ENCODE measurements around the gene DAB2IP. TPM values are rescaled to one million over a fixed set of nuclear protein-coding genes. Genes with fewer than 3 reads are reported as not detected.

Gene DAB2IP
- polyA plus RNA-seq, 1 experiment: 20.4 TPM

GRCh38 chr9:121631978-121632418 lies 19.4 kb upstream of the DAB2IP start:
- Histone ChIP-seq H3K9me3 (ENCODE audit: control insufficient read depth, insufficient read depth, low read length) (no peaks in the 10 kb centered on the region), H3K27ac (ENCODE audit: low read depth, low read length) (no peak overlapping the region), H3K27me3 (ENCODE audit: control insufficient read depth, insufficient read depth, low read length) (no peaks in the 10 kb centered on the region), H3K4me3 (ENCODE audit: low read depth, low read length) (no peak overlapping the region)
- TF ChIP-seq CTCF (IDR thresholded peaks at IDR 0.05; ENCODE audit: low read depth, low read length): no peak
- ChIA-PET POLR2A (interaction anchor here (0.6 kb wide), 1 partner anchor 28 kb away, joined by 3 read pairs; no protein-coding TSS in a partner anchor), CTCF (interaction anchor here (0.6 to 1.3 kb wide), 6 partner anchors 8 to 830 kb away, joined by 3 to 7 read pairs (median 3); no protein-coding TSS in a partner anchor)
- no peak for DNase-seq (ENCODE audit: low read depth, low spot score)

GRCh38 chr9:121633119-121633714 lies 18.2 kb upstream of the DAB2IP start:
- CTCF ChIA-PET: interaction anchor here (1.0 to 1.3 kb wide), 2 partner anchors 9 to 88 kb away, joined by 3 read pairs; no protein-coding TSS in a partner anchor
- no peaks in the 10 kb centered on the region for H3K27me3 ChIP-seq (ENCODE audit: control insufficient read depth, insufficient read depth, low read length)
- H3K27ac ChIP-seq (ENCODE audit: low read depth, low read length): no peak overlapping the region
- no peaks in the 10 kb centered on the region for H3K9me3 ChIP-seq (ENCODE audit: control insufficient read depth, insufficient read depth, low read length)
- H3K4me3 ChIP-seq (ENCODE audit: low read depth, low read length): no peak overlapping the region
- POLR2A ChIA-PET: no interaction called here
- no peak for TF ChIP-seq CTCF (IDR thresholded peaks at IDR 0.05; ENCODE audit: low read depth, low read length)
- no peak for DNase-seq (ENCODE audit: low read depth, low spot score)

- H3K9me3 ChIP-seq (ENCODE audit: control insufficient read depth, insufficient read depth, low read length): no peaks in the 10 kb centered on the region
- ChIA-PET CTCF (interaction anchor here (1.0 to 1.3 kb wide), 2 partner anchors 9 to 364 kb away, joined by 3 read pairs; no protein-coding TSS in a partner anchor), POLR2A (no interaction called here)
- no peak for DNase-seq (ENCODE audit: low read depth, low spot score)
- H3K27ac ChIP-seq (ENCODE audit: low read depth, low read length): no peak overlapping the region
- H3K4me3 ChIP-seq (ENCODE audit: low read depth, low read length): no peak overlapping the region
- H3K27me3 ChIP-seq (ENCODE audit: control insufficient read depth, insufficient read depth, low read length): no peaks in the 10 kb centered on the region
- no peak for TF ChIP-seq CTCF (IDR thresholded peaks at IDR 0.05; ENCODE audit: low read depth, low read length)
Observed at GRCh38 chr9:121633736-121634135, 17.7 kb upstream of the DAB2IP start.

- peak; percentile 65 for TF ChIP-seq CTCF (IDR thresholded peaks at IDR 0.05; ENCODE audit: low read depth, low read length)
- POLR2A ChIA-PET: no interaction called here
- H3K9me3 ChIP-seq (ENCODE audit: control insufficient read depth, insufficient read depth, low read length): peaks cover 8% of the 10 kb centered on the region
- H3K4me3 ChIP-seq (ENCODE audit: low read depth, low read length): no peak overlapping the region
- H3K27me3 ChIP-seq (ENCODE audit: control insufficient read depth, insufficient read depth, low read length): no peaks in the 10 kb centered on the region
- DNase-seq (ENCODE audit: low read depth, low spot score): no peak
- CTCF ChIA-PET: interaction anchor here (1.3 to 2.0 kb wide), 2 partner anchors 14 to 363 kb away, joined by 3 to 7 read pairs; no protein-coding TSS in a partner anchor
- H3K27ac ChIP-seq (ENCODE audit: low read depth, low read length): no peak overlapping the region
Observed at GRCh38 chr9:121634329-121635261, 16.8 kb upstream of the DAB2IP start.
